DOHH2 (cell line): ENCODE results near the gene SHB.

ENCODE experiments used
- CTCF ChIP-seq: fragments of 200-600 bp; sonication (generic); IDR thresholded peaks from one replicate; pipeline ENCODE4 v1.5.1; 2014; ENCODE audit warnings: antibody characterized with exemption, mild to moderate bottlenecking, low read depth, low read length; ENCODE audit not compliant: poor library complexity, severe bottlenecking
- EZH2phosphoT487 ChIP-seq: fragments of 200-600 bp; sonication (generic); IDR thresholded peaks from 2 replicates; pipeline ENCODE4 v1.6.1; 2017; ENCODE audit warnings: borderline replicate concordance, mild to moderate bottlenecking, antibody characterized with exemption, low read length, moderate library complexity, mixed read lengths

DNA sequence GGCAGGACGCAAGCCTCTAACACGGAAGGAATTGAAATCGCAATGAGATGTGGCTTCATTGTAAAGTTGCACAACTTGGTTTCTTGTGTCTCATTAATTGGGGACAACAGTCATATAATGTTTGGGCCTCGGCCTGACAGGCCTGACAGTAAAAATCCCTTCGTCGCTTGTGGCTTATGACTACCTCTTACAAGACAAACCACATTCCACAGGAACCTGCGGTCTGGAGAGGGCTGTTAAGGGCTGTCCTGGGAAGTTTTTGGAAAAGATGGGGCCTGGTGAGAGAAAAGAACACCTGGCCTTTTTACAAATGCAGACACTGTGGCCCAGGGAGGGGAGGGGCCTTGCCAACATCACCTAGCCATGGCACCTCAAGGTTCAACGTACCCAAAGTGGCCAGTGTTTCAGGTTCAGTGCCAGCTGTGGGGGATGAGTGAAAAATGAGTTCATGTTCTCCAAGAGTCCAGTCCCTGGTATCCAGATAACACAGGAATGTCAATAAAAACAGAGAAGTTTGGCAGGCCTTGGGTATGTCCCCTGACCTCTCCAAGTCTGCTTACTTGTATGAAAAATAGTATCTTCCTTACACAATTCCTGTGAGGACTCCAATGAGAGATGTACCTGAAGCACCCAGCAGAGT, 22.2 kb downstream of the SHB start:
- TF ChIP-seq CTCF, result no peak
- no peak for TF ChIP-seq EZH2phosphoT487
